H1 (cell line): ENCODE measurements around the gene GALNT9. TPM values are rescaled to one million over a fixed set of nuclear protein-coding genes. Genes with fewer than 3 reads are reported as not detected.

Experiments used
- CTCF ChIA-PET: fragments of 300-600 bp; sonication (Branson Sonifier 250); formaldehyde crosslinking; loops from one replicate; lab custom pipeline; 2021; ENCODE audit not compliant: partially characterized antibody; lab: Charles Lee
- POLR2A ChIA-PET: fragments of 300-600 bp; sonication (Branson Sonifier 250); formaldehyde crosslinking; loops from one replicate; lab custom pipeline; 2021; ENCODE audit warnings: inconsistent platforms; ENCODE audit not compliant: partially characterized antibody; lab: Charles Lee
- DNase-seq, 2 experiments: peaks; one replicate each; pipeline versions ENCODE4 v3.0.0 to v3.0.0-alpha.2; 2010 to 2022; ENCODE audit warnings: low spot score in 2 of 2, low read depth in 1 of 2, mixed read lengths in 1 of 2
- FAIRE-seq: peaks from 2 replicates; lab custom pipeline; 2011; peaks lifted over from hg19 to GRCh38; lab: Jason Lieb, UNC
- H2AFZ ChIP-seq: 2 replicates; pipeline ENCODE4 v1.8.1; 2012; ENCODE audit warnings: low read length, inconsistent platforms
- H2AK5ac ChIP-seq: 2 replicates; pipeline ENCODE4 v1.6.1; 2013; ENCODE audit warnings: low read depth, low read length
- H2BK120ac ChIP-seq: replicated peaks from 2 replicates; pipeline ENCODE3; 2013; ENCODE audit warnings: low read depth, low read length, inconsistent platforms
- H2BK12ac ChIP-seq: 2 replicates; pipeline ENCODE4 v1.6.1; 2013; ENCODE audit warnings: low read depth, low read length
- H2BK15ac ChIP-seq: 2 replicates; pipeline ENCODE4 v1.6.1; 2013; ENCODE audit warnings: low read length
- H2BK20ac ChIP-seq: 2 replicates; pipeline ENCODE4 v1.6.1; 2013; ENCODE audit warnings: low read length
- H2BK5ac ChIP-seq: 2 replicates; pipeline ENCODE4 v1.6.1; 2013; ENCODE audit warnings: low read depth, low read length
- H3K14ac ChIP-seq: 2 replicates; pipeline ENCODE4 v1.6.1; 2013; ENCODE audit warnings: inconsistent platforms; ENCODE audit not compliant: insufficient read length
- H3K18ac ChIP-seq: 2 replicates; pipeline ENCODE4 v1.6.1; 2013; ENCODE audit warnings: low read length; ENCODE audit errors: extremely low read depth
- H3K23ac ChIP-seq: 2 replicates; pipeline ENCODE4 v1.6.1; 2013; ENCODE audit warnings: inconsistent platforms; ENCODE audit not compliant: insufficient read length
- H3K23me2 ChIP-seq: 2 replicates; pipeline ENCODE4 v1.6.1; 2013; ENCODE audit warnings: low read depth, low read length
- H3K27ac ChIP-seq: 2 replicates; pipeline ENCODE4 v1.6.1; 2011; ENCODE audit warnings: low read depth, low read length, inconsistent platforms
- H3K27me3 ChIP-seq, 4 experiments: replicated peaks in 1 of 4; 1 replicate in 1 of 4; 2 replicates in 3 of 4; pipeline versions ENCODE4 v1.6.1 to v1.8.1; 2011 to 2013; ENCODE audit warnings: low read length in 3 of 4, mild to moderate bottlenecking in 3 of 4, inconsistent platforms in 2 of 4, mixed read lengths in 2 of 4, moderate library complexity in 1 of 4; ENCODE audit not compliant: control insufficient read depth in 3 of 4, insufficient read depth in 3 of 4; ENCODE audit errors: extremely low read depth in 1 of 4
- H3K36me3 ChIP-seq, 4 experiments: 2 replicates each; pipeline versions ENCODE4 v1.6.1 to v1.8.1; 2011 to 2013; ENCODE audit warnings: mild to moderate bottlenecking in 4 of 4, low read length in 3 of 4, moderate library complexity in 2 of 4, control low read depth in 1 of 4, inconsistent platforms in 1 of 4; ENCODE audit not compliant: insufficient read depth in 4 of 4, control insufficient read depth in 2 of 4
- H3K4ac ChIP-seq: replicated peaks from 2 replicates; pipeline ENCODE3; 2013; ENCODE audit warnings: low read length, low read depth, mixed read lengths, inconsistent platforms; ENCODE audit not compliant: insufficient read length
- H3K4me1 ChIP-seq, 4 experiments: replicated peaks in 1 of 4; 1 replicate in 1 of 4; 2 replicates in 3 of 4; pipeline versions ENCODE4 v1.6.1 to v1.8.1; 2011 to 2013; ENCODE audit warnings: low read length in 3 of 4, inconsistent platforms in 2 of 4, mixed read lengths in 1 of 4; ENCODE audit not compliant: insufficient read depth in 4 of 4, control insufficient read depth in 3 of 4
- H3K4me2 ChIP-seq, 2 experiments: 2 replicates each; pipeline versions ENCODE4 v1.6.1 to v1.8.1; 2011 to 2013; ENCODE audit warnings: low read depth in 2 of 2, low read length in 2 of 2, control low read depth in 1 of 2, inconsistent platforms in 1 of 2, mild to moderate bottlenecking in 1 of 2; ENCODE audit not compliant: insufficient read depth in 1 of 2
- H3K4me3 ChIP-seq, 4 experiments: fragments of 200-600, 300-600 bp in 1 of 4; sonication (generic), shearing (Covaris generic), sonication (Bioruptor Twin) in 1 of 4; 2 replicates each; pipeline versions ENCODE4 v1.5.1 to v1.8.1; 2011 to 2016; ENCODE audit warnings: low read length in 4 of 4, low read depth in 3 of 4, control low read depth in 2 of 4, inconsistent platforms in 2 of 4, mild to moderate bottlenecking in 2 of 4, mixed read lengths in 1 of 4, moderate library complexity in 1 of 4; ENCODE audit not compliant: insufficient read depth in 2 of 4; ENCODE audit errors: extremely low read depth in 1 of 4
- H3K56ac ChIP-seq: replicated peaks from 2 replicates; pipeline ENCODE3; 2013; ENCODE audit warnings: low read depth, mild to moderate bottlenecking, mixed read lengths, low read length, inconsistent platforms; ENCODE audit not compliant: insufficient read length
- H3K79me1 ChIP-seq: 2 replicates; pipeline ENCODE4 v1.6.1; 2013; ENCODE audit warnings: low read depth, low read length, control low read depth
- H3K79me2 ChIP-seq, 2 experiments: 2 replicates each; pipeline versions ENCODE4 v1.6.1 to v1.8.1; 2012 to 2013; ENCODE audit warnings: low read length in 2 of 2, mild to moderate bottlenecking in 2 of 2, inconsistent platforms in 1 of 2; ENCODE audit not compliant: insufficient read depth in 2 of 2, control insufficient read depth in 1 of 2
- H3K9ac ChIP-seq, 4 experiments: replicated peaks in 1 of 4; 1 replicate in 1 of 4; 2 replicates in 3 of 4; pipeline versions ENCODE4 v1.6.1 to v1.8.1; 2011 to 2013; ENCODE audit warnings: low read depth in 3 of 4, low read length in 3 of 4, control low read depth in 2 of 4, mild to moderate bottlenecking in 2 of 4, moderate library complexity in 2 of 4, inconsistent platforms in 1 of 4; ENCODE audit errors: extremely low read depth in 1 of 4
- H3K9me3 ChIP-seq, 2 experiments: 2 replicates each; pipeline versions ENCODE4 v1.6.1 to v1.8.1; 2012 to 2013; ENCODE audit warnings: mild to moderate bottlenecking in 2 of 2, moderate library complexity in 2 of 2, control low read depth in 1 of 2, inconsistent platforms in 1 of 2, low read depth in 1 of 2, low read length in 1 of 2, mixed read lengths in 1 of 2; ENCODE audit not compliant: insufficient read depth in 2 of 2
- H4K20me1 ChIP-seq, 2 experiments: replicated peaks in 1 of 2; 2 replicates each; pipeline versions ENCODE3 to v1.8.1; 2011 to 2013; ENCODE audit warnings: inconsistent platforms in 2 of 2, low read length in 2 of 2, mild to moderate bottlenecking in 1 of 2; ENCODE audit not compliant: insufficient read depth in 2 of 2, control insufficient read depth in 1 of 2
- H4K5ac ChIP-seq: 2 replicates; pipeline ENCODE4 v1.6.1; 2013; ENCODE audit warnings: low read length, low read depth, mixed read lengths, inconsistent platforms; ENCODE audit not compliant: insufficient read length
- H4K8ac ChIP-seq: 2 replicates; pipeline ENCODE4 v1.8.0; 2013; ENCODE audit warnings: mild to moderate bottlenecking, moderate library complexity, low read length, inconsistent platforms; ENCODE audit not compliant: insufficient read depth; ENCODE audit errors: extremely low read depth
- H4K91ac ChIP-seq: replicated peaks from 2 replicates; pipeline ENCODE3; 2013; ENCODE audit warnings: low read length, mixed read lengths, inconsistent platforms; ENCODE audit not compliant: insufficient read length
- BCL11A ChIP-seq, 2 experiments: IDR thresholded peaks; one replicate each; pipeline ENCODE4 v1.6.1; 2011; ENCODE audit warnings: low read depth in 2 of 2, low read length in 2 of 2, mild to moderate bottlenecking in 2 of 2
- BRCA1 ChIP-seq: IDR thresholded peaks from 2 replicates; pipeline ENCODE4 v1.6.1; 2012; ENCODE audit warnings: low read depth, low read length, improper control_type of control experiment
- EGR1 ChIP-seq: IDR thresholded peaks from 2 replicates; pipeline ENCODE4 v1.6.1; 2011; ENCODE audit warnings: low read depth, low read length, borderline replicate concordance
- EP300 ChIP-seq, 2 experiments: IDR thresholded peaks; 1 replicate in 1 of 2; 2 replicates in 1 of 2; pipeline ENCODE4 v1.6.1; 2011 to 2012; ENCODE audit warnings: low read depth in 2 of 2, low read length in 2 of 2, mild to moderate bottlenecking in 2 of 2, borderline replicate concordance in 1 of 2, inconsistent platforms in 1 of 2, moderate library complexity in 1 of 2
- MAX ChIP-seq: IDR thresholded peaks from 2 replicates; pipeline ENCODE4 v1.6.1; 2012; ENCODE audit warnings: inconsistent platforms
- RAD21 ChIP-seq, 2 experiments: IDR thresholded peaks in 1 of 2; conservative IDR thresholded peaks in 1 of 2; 2 replicates each; pipeline ENCODE4 v1.6.1; 2011; ENCODE audit warnings: low read depth in 2 of 2, low read length in 2 of 2, improper control_type of control experiment in 1 of 2, inconsistent platforms in 1 of 2, mild to moderate bottlenecking in 1 of 2, moderate library complexity in 1 of 2
- RFX5 ChIP-seq: IDR thresholded peaks from 2 replicates; pipeline ENCODE4 v1.6.1; 2011; ENCODE audit warnings: low read depth, low read length, improper control_type of control experiment, borderline replicate concordance
- RXRA ChIP-seq: IDR thresholded peaks from 2 replicates; pipeline ENCODE4 v1.6.1; 2011; ENCODE audit warnings: low read depth, mild to moderate bottlenecking, low read length, moderate library complexity; ENCODE audit not compliant: insufficient read depth
- SIN3A ChIP-seq, 2 experiments: IDR thresholded peaks in 1 of 2; conservative IDR thresholded peaks in 1 of 2; 2 replicates each; pipeline ENCODE4 v1.6.1; 2011 to 2012; ENCODE audit warnings: low read length in 2 of 2, improper control_type of control experiment in 1 of 2, low read depth in 1 of 2, mild to moderate bottlenecking in 1 of 2
- TCF12 ChIP-seq: IDR thresholded peaks from 2 replicates; pipeline ENCODE4 v1.6.1; 2011; ENCODE audit warnings: low read depth, mild to moderate bottlenecking, low read length
- ZNF274 ChIP-seq: IDR thresholded peaks from 2 replicates; pipeline ENCODE4 v1.7.0; 2012; ENCODE audit warnings: low read length, borderline replicate concordance; ENCODE audit errors: extremely low read depth
- WGBS, 2 experiments: shearing (Covaris generic) in 1 of 2; methylation state at CpG; one replicate each; pipeline versions ENCODE4 v1.1.6 to v1.1.7; 2013 to 2015; ENCODE audit warnings: low lambda C conversion rate in 2 of 2, mixed read lengths in 2 of 2, inconsistent platforms in 1 of 2, low coverage in 1 of 2, missing lambda C conversion rate in 1 of 2; ENCODE audit not compliant: insufficient replicate concordance in 2 of 2, insufficient coverage in 1 of 2, insufficient read length in 1 of 2; ENCODE audit errors: extremely low coverage in 1 of 2, missing lambda C conversion rate in 1 of 2; 5-methylcytosine and 5-hydroxymethylcytosine counted together
- polyA plus RNA-seq, 7 experiments: library from polyadenylated mRNA; depleted of rRNA in 3 of 7; stranded (reverse) in 5 of 7; unstranded in 2 of 7; fragments of >200 nt in 5 of 7; fragments of 200-250 nt in 2 of 7; gene quantifications; 1 replicate in 5 of 7; 2 replicates in 1 of 7; 4 replicates in 1 of 7; pipeline versions ENCODE4 v1.2.1 to v1.2.3, GENCODE V29; 2011 to 2013; ENCODE audit warnings: missing spikeins in 2 of 7, mixed read lengths in 2 of 7
- total RNA-seq: library from RNA; stranded (reverse); fragmentation: NEBNext Ultra II Directional; extraction: Animal tissue kit (Norgen Biotek cat#: 25700); gene quantifications from 2 replicates; pipeline ENCODE4 v1.2.1, GENCODE V29; 2021

The GALNT9 gene
- total and polyA plus RNA-seq, 2 of the 8 experiments (the other 6 are each of a cell fraction or from before 2014, with no cell fraction given): 2.0 to 3.6 TPM

- Histone ChIP-seq H3K27ac (no peak overlapping the region), H2AK5ac (no peak overlapping the region), H3K36me3 (no peaks in the 10 kb centered on the region), H2AFZ (no peak overlapping the region), H3K9ac (no peak overlapping the region), H3K18ac (no peak overlapping the region), H2BK120ac (no peak overlapping the region), H4K91ac (no peak overlapping the region), H4K20me1 (peaks cover 0 to 2% of the 10 kb centered on the region in 2 experiments), H3K79me2 (no peaks in the 10 kb centered on the region), H3K23ac (no peak overlapping the region), H4K5ac (no peak overlapping the region), H2BK20ac (no peak overlapping the region), H4K8ac (no peak overlapping the region), H2BK5ac (no peak overlapping the region), H3K79me1 (no peaks in the 10 kb centered on the region; the same call in 1 of the 2 replicates), H3K14ac (no peak overlapping the region), H3K4me3 (no peak overlapping the region), H3K56ac (no peak overlapping the region), H2BK12ac (no peak overlapping the region), H2BK15ac (no peak overlapping the region), H3K4me2 (no peak overlapping the region), H3K9me3 (no peaks in the 10 kb centered on the region), H3K4ac (no peak overlapping the region), H3K4me1 (peaks cover 5 to 31% (median 28%) of the 10 kb centered on the region in 4 experiments), H3K23me2 (0 out of 2 replicates have a peak, but pooled peaks cover 1% of the 10 kb centered on the region), H3K27me3 (peaks cover 0 to 15% (median 8%) of the 10 kb centered on the region in 4 experiments; a peak in 4 of 7 replicates)
- POLR2A ChIA-PET: no interaction called here
- no peak for FAIRE-seq
- CTCF ChIA-PET: interaction anchor here (0.6 to 3.0 kb wide), 4 partner anchors 19 to 101 kb away, joined by 3 to 9 read pairs (median 3); no protein-coding TSS in a partner anchor
- WGBS, 2 experiments: 91% methylated on average over 19 of the region's 19 CpGs; no CpG with 5 or more reads in 1 of the 2 experiments
- no peak for DNase-seq
- TF ChIP-seq EP300 (IDR thresholded peaks at IDR 0.05; ENCODE audit: borderline replicate concordance in 1 of 2, low read depth in 2 of 2, low read length in 2 of 2) (no peak), BCL11A (IDR thresholded peaks at IDR 0.05; ENCODE audit: low read depth in 2 of 2, low read length in 2 of 2) (no peak), BRCA1 (no peak), RXRA (no peak), TCF12 (no peak), RAD21 (IDR thresholded peaks at IDR 0.05 in 1 of 2, conservative IDR thresholded peaks at IDR 0.05 in 1 of 2; ENCODE audit: low read depth in 2 of 2, low read length in 2 of 2) (no peak), EGR1 (no peak), RFX5 (no peak), MAX (no peak), ZNF274 (no peak), SIN3A (conservative IDR thresholded peaks at IDR 0.05 in 1 of 2, IDR thresholded peaks at IDR 0.05 in 1 of 2; ENCODE audit: low read depth in 1 of 2, low read length in 2 of 2) (no peak)
Measured at GRCh38 chr12:132281038-132281437, 48.4 kb downstream of the GALNT9 start.
